NT2/D1 (cell line): ENCODE data around the gene PGK1.
"Not testable (repeated sequence)": the region's sequence is repeated elsewhere in the genome, so short reads cannot be mapped to it uniquely, and the experiment has no call there.

Experiments used
- DNase-seq: peaks from one replicate; pipeline ENCODE4 v3.0.0-alpha.2; 2011; ENCODE audit warnings: low read depth, low spot score
- H3K27me3 ChIP-seq: 2 replicates; pipeline ENCODE4 v1.6.0; 2011; ENCODE audit warnings: mild to moderate bottlenecking; ENCODE audit not compliant: insufficient read length, insufficient read depth
- H3K36me3 ChIP-seq: 2 replicates; pipeline ENCODE4 v1.6.1; 2011; ENCODE audit warnings: mild to moderate bottlenecking, low read length, mixed read lengths; ENCODE audit not compliant: insufficient read depth, insufficient read length
- H3K4me1 ChIP-seq: 2 replicates; pipeline ENCODE4 v1.5.1; 2011; ENCODE audit not compliant: insufficient read depth, insufficient read length
- H3K4me3 ChIP-seq: 2 replicates; pipeline ENCODE4 v1.5.1; 2011; ENCODE audit warnings: low read depth; ENCODE audit not compliant: insufficient read length
- H3K9ac ChIP-seq: 2 replicates; pipeline ENCODE4 v1.6.0; 2011; ENCODE audit warnings: low read depth; ENCODE audit not compliant: insufficient read length
- H3K9me3 ChIP-seq: 2 replicates; pipeline ENCODE4 v1.5.1; 2011; ENCODE audit warnings: mild to moderate bottlenecking, low read length; ENCODE audit not compliant: insufficient read depth
- SUZ12 ChIP-seq: IDR thresholded peaks from 2 replicates; pipeline ENCODE4 v1.6.1; 2011; ENCODE audit not compliant: insufficient read length, insufficient read depth; ENCODE audit errors: extremely low read depth
- YY1 ChIP-seq: IDR thresholded peaks from 2 replicates; pipeline ENCODE4 v1.6.1; 2011; ENCODE audit not compliant: insufficient read length, insufficient read depth
- ZNF274 ChIP-seq: IDR thresholded peaks from 2 replicates; pipeline ENCODE4 v1.6.1; 2011; ENCODE audit warnings: mild to moderate bottlenecking, low read depth, low read length

The PGK1 gene

DNA sequence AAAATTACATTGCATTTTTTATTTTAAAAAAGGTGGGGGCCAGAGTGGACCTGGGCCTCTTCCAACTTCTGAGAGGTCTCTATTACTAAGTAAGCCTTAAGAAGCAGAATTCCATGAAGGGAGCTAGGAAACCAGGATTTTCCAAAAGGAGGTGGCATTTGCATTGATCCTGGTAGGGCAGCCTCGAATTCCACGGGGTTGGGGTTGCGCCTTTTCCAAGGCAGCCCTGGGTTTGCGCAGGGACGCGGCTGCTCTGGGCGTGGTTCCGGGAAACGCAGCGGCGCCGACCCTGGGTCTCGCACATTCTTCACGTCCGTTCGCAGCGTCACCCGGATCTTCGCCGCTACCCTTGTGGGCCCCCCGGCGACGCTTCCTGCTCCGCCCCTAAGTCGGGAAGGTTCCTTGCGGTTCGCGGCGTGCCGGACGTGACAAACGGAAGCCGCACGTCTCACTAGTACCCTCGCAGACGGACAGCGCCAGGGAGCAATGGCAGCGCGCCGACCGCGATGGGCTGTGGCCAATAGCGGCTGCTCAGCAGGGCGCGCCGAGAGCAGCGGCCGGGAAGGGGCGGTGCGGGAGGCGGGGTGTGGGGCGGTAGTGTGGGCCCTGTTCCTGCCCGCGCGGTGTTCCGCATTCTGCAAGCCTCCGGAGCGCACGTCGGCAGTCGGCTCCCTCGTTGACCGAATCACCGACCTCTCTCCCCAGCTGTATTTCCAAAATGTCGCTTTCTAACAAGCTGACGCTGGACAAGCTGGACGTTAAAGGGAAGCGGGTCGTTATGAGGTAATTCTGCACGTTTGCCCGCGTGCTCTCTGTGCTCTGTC, at the start of gene PGK1:
TSS of gene PGK1 (plus strand) at position 626 of the 824 bp plus-strand sequence. CDS start at position 719, 93 bp downstream.
- H3K9ac ChIP-seq: peak within 1 kb of the TSS; percentile 99
- no peaks in the 10 kb centered on the region for H3K27me3 ChIP-seq
- DNase-seq: peak; percentile 92
- no peak for TF ChIP-seq ZNF274
- no peak for TF ChIP-seq SUZ12
- no peak for TF ChIP-seq YY1
- peak within 1 kb of the TSS; percentile 99 for H3K4me3 ChIP-seq
- peaks cover 32% of the 10 kb centered on the region for H3K36me3 ChIP-seq
- H3K4me1 ChIP-seq: no peaks in the 10 kb centered on the region
- H3K9me3 ChIP-seq: no peaks in the 10 kb centered on the region

DNA sequence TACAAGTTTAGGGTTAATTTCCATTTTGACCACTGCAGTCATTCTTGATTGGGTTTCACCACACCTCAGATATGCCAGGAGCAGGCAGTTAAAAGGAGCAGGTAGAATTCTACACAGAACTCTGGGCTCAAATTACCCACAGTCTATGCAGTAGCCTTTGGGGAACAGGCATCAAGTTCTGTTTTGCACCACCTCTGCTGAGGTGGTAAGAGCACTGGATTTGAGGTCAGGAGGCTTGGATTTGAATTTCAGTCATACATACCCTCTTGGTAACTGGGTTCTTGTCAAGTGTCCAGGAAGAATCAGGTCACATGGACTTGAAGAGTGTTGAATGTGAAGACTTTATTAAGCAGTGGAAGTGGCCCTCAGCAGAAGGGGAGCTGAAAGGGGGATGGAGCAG, 40.4 kb upstream of the PGK1 start:
- no peak overlapping the region for H3K4me3 ChIP-seq
- no peak for TF ChIP-seq ZNF274
- no peak for TF ChIP-seq SUZ12
- no peak for TF ChIP-seq YY1
- H3K9ac ChIP-seq: no peak overlapping the region
- DNase-seq: no peak
- no peaks in the 10 kb centered on the region for H3K36me3 ChIP-seq
- no peaks in the 10 kb centered on the region for H3K27me3 ChIP-seq
- no peaks in the 10 kb centered on the region for H3K4me1 ChIP-seq
- H3K9me3 ChIP-seq: peaks cover 2% of the 10 kb centered on the region; the same call in 1 of the 2 replicates

DNA sequence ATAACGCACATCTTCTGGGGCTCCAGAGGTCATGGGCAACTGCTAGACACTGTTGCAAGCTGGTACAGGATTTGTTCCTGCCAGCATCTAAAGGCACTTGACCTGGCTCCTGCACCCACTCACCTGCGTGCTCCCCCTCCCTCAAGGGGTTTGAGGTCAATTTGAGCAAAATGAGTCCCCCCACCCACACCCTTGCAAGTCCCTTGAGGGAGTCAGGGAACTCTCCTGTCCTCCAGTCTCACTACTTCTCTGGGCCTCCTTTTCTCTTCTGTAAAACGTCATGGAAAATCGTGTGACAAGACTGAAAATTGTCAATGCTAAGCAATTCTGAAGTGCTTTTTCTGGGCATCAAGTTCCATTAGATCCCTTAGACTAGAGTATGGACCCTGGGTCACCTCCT, 39.9 kb upstream of the PGK1 start:
- Histone ChIP-seq H3K9me3 (peaks cover 7% of the 10 kb centered on the region; the same call in 1 of the 2 replicates), H3K4me3 (no peak overlapping the region), H3K27me3 (no peaks in the 10 kb centered on the region), H3K4me1 (no peaks in the 10 kb centered on the region), H3K36me3 (no peaks in the 10 kb centered on the region), H3K9ac (no peak overlapping the region)
- TF ChIP-seq YY1 (no peak), SUZ12 (no peak), ZNF274 (no peak)
- DNase-seq: no peak

DNA sequence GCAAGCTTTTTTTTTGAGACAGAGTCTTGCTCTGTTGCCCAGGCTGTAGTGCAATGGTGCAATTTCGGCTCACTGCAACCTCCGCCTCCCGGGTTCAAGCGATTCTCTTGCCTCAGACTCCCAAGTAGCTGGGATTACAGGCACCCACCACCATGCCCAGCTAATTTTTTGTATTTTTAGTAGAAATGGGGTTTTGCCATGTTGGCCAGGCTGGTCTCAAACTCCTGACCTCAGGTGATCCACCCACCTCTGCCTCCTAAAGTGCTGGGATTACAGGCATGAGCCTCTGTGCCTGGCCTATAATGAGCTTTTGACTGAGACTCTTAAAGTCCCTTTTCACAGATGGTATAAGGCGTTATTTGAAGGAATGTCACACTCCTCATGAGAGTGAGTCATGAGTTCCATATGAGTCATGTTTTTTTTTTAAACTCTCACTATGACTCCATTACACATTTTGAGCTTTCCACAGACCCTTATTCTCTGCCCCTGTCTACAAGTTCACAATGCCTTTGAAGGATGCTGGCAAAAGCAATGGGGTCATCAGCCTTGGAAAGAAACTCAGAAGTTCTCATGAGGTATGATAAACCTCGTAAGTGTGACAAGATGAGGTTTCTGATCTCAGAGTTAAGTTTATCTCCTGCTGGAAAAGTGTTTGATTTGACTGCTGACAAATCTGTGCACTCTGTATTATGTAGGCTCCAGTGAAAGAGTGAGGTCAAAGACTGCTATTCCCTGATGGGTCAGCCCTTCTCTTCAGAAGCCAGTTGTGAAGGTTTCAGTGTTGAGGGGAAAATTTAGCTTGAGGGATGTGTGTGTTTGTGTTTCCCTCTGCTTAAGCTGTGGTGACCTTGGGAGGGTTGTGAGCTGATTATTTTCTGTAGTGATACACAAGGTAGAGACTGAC, 39.1 kb upstream of the PGK1 start:
- H3K9ac ChIP-seq: not testable (repeated sequence)

DNA sequence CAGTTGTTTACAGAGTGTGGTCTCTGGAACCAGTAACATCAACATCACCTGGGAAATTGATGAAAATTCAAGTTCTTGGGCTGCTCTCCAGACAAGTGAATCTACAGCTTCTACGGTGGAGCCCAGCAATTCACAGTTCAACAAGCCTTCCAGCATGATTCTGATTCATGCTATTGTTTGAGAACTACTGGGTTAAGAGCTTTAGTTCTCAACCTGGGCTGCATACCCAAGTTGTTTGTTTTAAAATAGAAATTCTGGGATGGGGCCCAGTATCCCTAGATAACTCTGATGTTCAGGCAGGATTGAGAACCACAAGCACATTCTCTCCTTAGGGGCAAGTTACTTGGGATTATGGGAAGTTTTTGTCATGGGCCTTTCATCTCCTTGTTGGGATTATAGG, 37.9 kb upstream of the PGK1 start:
- no peaks in the 10 kb centered on the region for H3K4me1 ChIP-seq
- peaks cover 12% of the 10 kb centered on the region; the same call in 1 of the 2 replicates for H3K9me3 ChIP-seq
- no peaks in the 10 kb centered on the region for H3K27me3 ChIP-seq
- TF ChIP-seq ZNF274: no peak
- TF ChIP-seq SUZ12: no peak
- TF ChIP-seq YY1: no peak
- DNase-seq: no peak
- no peak overlapping the region for H3K4me3 ChIP-seq
- no peak overlapping the region for H3K9ac ChIP-seq
- H3K36me3 ChIP-seq: no peaks in the 10 kb centered on the region

More for the DNA sequence above, 39.1 kb upstream of the PGK1 start:
- H3K4me1 ChIP-seq, H3K27me3 ChIP-seq, DNase-seq, H3K36me3 ChIP-seq, H3K4me3 ChIP-seq: not testable (repeated sequence)
- H3K9me3 ChIP-seq: peaks cover 12% of the 10 kb centered on the region; the same call in 1 of the 2 replicates

DNA sequence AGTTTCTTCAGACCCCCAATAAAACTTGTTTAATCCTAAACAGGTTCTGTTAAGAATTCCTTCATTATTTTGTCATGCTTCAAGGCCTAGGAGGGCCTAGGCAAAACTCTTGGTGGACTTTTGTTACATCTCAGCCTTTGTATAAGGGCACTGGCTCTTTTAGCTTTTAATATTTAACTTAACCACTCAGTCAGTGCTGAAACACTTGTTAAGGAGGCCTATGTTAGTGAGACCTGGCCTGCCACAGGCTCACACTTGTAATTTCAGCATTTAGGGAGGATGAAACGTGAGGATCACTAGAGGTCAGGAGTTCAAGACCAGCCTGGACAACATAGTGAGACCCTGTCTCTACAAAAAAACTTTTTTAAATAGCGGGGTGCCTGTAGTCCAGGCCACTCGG, 32.7 kb upstream of the PGK1 start:
- Histone ChIP-seq H3K36me3 (no peaks in the 10 kb centered on the region), H3K9ac (no peak overlapping the region), H3K4me1 (no peaks in the 10 kb centered on the region), H3K4me3 (no peak overlapping the region), H3K9me3 (peaks cover 24% of the 10 kb centered on the region), H3K27me3 (no peaks in the 10 kb centered on the region)
- no peak for TF ChIP-seq SUZ12
- TF ChIP-seq ZNF274: no peak
- no peak for TF ChIP-seq YY1
- DNase-seq: no peak

DNA sequence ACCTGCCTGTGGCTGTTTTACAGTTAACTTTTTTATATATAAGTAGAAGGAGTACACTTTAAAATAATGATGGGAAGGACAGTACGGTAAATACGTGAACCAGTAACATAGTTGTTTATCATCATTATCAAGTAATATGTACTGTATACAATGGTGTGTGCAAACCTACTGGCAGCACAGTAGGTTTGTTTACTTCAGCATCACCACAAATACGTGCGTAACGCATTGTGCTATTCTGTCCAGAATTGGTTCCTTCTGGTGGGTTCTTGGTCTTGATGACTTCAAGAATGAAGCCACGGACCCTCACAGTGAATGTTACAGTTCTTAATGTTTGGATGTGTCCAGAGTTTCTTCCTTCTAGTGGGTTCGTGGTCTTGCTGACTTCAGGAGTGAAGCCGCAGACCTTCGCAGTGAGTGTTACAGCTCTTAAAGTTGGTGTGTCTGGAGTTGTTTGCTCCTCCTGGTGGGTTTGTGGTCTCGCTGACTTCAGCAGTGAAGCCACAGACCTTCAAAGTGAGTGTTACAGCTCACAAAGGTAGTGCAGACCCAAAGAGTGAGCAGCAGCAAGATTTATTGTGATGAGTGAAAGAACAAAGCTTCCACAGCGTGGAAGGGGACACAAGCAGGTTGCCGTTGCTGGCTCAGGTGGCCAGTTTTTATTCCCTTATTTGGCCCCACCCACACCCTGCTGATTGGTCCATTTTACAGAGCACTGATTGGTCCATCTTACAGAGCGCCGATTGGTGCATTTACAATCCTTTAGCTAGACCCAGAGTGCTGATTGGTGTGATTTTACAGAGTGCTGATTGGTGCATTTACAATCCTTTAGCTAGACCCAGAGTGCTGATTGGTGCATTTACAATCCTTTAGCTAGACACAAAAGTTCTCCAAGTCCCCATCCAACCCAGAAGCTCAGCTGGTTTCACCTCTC, 30.6 kb upstream of the PGK1 start:
- H3K4me3 ChIP-seq, H3K9ac ChIP-seq, H3K27me3 ChIP-seq, H3K36me3 ChIP-seq, H3K4me1 ChIP-seq, DNase-seq: not testable (repeated sequence)
- H3K9me3 ChIP-seq: peaks cover 24% of the 10 kb centered on the region
